GM18858 (cell line): ENCODE results near the gene CREBBP.

Source experiments
- ATAC-seq: cut with Tn5 transposase; IDR thresholded peaks from one replicate; pipeline ENCODE4 v1.9.1; 2021; ENCODE audit not compliant: unreplicated experiment

The CREBBP gene

DNA sequence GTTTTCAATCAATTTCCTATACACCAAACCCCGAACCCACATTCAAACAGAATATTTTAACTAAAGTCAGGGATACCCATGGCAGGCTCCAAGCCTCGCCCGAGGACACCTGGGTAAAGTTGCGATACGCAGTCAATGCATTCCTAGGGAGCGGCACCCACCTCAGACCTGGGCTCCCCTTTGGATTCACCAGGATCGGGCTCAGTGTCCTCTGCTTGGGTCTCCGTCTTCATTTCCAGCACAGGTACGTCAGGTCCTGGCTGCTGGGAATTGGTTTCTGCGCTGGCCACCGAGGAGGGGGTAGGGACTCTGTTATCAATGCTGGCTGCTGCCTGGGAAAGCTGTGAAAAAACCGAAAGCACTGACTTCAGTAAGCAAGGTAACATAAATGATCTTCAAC, 111.5 kb downstream of the CREBBP start:
- no peak for ATAC-seq

DNA sequence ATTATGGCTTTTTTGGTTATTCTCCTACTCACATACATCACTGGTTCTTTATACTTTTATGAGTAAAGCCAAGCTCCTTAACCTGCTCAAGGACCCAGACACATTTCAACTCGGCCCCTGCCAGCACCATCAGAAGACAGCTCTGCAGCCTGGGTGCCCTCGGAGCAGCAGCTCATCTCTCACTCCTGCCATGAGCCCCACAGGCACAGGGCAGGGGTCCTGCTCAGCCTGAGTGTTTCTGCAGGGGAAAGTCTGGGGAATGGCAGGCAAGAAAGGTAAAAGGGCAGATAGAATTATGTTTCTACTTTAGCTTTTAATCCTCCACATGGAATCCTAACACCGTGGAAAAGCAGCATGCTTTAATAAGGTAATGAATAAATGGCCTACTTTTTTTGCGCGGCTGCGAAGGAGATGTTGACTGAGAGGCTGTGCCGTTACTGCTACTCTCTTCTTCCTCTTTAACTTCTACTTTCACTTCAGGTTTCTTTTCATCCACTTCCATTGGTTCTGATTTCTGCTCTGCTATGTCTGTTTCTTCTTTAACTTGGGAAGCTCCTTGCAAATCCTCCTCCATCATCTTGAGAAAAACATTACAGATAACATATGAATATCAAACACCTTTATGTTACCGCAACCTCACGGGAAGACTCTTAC, 113.1 kb downstream of the CREBBP start:
- no peak for ATAC-seq

DNA sequence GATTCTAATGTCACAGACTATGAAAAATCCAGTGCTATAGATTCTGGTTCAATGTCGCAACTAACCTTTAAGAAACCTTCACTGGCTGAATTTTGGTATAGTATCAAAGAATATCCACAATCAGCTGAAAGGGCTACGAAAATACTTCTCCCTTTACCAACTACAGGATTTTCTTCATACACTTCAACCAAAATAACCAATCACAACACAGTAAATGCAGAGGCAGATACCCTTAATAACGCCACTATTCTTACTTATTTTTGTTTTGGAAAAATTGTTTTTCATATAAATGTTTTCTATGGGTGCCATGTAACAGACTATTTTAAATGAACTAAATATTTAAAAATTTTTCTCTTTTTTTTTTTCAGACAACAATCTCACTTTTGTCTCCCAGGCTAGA, 114.3 kb downstream of the CREBBP start:
- no peak for ATAC-seq

DNA sequence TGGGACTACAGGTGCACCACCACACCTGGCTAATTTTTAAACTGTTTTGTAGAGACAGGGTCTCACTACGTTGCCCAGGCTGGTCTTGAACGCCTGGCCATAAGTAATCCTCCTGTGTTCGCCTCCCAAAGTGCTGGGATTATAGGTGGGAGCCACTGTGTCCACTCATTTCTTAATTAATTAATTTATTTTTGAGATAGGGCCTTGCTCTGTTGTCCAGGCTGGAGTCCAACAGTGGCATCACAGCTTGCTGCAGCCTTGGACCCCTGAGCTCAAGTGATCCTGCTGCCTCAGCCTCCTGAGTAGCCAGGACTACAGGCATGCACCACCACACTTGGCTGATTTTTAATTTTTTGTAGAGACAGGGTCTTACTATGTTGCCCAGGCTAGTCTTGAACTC, 116.1 kb downstream of the CREBBP start:
- ATAC-seq = no peak

DNA sequence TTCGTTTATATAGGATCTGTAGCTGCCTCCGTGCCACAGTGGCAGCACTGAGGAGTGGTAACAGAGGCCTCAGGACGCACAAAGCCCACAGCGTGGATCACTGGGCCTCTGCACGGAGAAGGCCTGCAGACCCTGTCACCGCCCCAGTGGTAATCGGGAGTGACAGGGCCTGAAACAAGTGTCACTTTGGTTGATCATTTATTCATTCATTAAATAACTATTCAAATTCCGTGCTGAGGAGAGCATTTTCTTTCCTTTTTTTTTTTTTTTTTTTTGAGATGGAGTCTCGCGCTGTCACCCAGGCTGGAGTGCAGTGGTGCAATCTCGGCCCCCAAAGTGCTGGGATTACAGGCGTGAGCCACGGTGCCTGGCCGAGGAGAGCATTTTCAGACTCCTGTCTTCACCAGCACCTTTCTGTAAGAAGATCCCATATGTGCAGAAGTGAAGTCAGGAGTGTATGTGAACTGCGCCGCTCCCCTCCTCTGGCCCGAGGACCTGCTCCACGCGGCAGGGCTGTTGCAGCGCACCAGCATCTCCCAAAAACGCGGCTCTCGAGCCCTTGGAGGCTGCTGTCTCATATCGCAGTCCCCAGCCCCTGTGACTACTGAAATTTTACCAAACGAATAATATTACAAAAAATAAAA, 118.3 kb downstream of the CREBBP start:
- ATAC-seq = no peak

DNA sequence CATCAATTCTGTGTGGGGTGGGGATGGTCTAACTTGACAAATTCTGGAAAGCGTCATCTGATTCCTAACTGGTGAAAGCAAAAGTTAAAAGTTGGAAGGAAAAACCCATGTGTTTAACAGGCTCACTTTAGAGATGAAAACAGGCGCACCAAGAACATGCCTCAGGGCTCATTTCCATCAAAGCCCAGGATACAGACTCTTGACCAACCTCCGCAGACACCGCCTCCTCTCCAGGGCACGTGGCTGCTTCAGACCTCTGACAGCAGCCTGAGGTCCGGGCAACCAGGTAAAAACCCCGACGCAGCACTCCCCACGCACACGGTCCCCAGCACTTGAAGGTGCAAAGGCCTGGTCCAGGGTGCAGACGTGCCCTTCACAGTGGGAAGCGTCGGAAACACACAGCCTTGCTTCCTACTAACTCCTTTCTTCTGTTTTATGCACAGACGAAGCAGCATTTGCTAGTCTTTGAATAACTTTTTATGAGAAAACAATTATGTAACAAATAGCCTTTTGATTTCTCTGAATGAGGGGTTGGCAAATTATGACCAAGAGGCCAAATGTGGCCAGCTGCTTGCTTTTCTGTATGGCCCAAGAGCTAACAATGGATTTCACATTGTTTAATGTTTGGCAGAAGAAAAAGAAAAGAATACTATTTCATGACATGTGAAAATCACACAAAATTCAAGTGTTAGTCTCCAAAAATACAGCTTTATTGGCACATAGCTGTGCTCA, 119.0 kb downstream of the CREBBP start:
- no peak for ATAC-seq

DNA sequence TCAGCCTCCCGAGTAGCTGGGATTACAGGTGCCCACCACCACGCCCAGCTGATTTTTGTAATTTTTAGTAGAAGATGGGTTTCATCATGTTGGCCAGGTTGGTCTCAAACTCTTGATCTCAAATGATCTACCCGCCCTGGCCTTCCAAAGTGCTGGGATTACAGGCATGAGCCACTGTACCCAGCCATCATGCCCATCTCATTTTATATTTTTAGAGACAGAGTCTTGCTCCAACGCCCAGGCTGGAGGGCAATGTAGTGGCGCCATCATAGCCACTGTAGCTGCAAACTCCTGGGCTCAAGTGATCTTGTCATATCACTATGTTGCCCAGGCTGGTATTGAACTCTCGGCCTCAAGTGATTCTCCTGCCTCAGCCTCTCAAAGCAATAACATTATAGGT, 120.0 kb downstream of the CREBBP start:
- ATAC-seq = no peak

DNA sequence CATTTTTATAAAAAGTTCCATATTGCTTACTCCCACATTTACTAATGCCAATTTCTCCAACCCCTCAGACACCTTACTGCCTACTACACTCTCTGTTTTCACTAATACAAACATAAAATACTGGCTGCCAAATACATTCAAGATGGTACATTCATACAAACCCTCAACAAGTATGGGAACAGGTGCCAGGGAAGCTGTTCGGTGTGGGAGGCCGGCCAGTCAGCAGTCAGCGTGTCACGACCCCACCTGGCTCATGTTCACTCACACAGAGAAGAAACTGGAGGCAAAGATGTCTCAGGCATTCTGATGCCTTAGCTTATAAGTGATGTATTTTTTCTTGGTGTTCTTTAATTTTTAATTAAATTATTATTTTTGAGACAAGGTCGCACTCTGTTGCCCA, 120.8 kb downstream of the CREBBP start:
- ATAC-seq = no peak

DNA sequence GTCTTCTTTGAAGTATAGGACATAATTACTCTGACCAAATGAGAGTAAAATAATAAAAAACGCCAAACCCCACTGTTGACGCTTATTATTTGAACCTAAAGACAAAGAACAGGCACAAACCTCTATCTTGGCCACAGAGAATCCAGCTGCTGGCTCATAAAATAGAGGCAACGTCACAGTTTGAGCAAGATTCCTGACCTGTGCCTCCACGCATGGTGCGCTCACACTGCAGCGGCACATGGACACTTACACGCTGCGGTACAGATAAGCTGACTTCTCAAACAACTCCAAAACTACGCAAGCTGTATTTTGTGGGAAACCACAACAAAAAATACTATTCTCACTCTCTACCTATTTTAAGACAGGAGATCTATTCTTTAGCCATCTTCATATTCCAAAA, 124.4 kb downstream of the CREBBP start:
- ATAC-seq = no peak

DNA sequence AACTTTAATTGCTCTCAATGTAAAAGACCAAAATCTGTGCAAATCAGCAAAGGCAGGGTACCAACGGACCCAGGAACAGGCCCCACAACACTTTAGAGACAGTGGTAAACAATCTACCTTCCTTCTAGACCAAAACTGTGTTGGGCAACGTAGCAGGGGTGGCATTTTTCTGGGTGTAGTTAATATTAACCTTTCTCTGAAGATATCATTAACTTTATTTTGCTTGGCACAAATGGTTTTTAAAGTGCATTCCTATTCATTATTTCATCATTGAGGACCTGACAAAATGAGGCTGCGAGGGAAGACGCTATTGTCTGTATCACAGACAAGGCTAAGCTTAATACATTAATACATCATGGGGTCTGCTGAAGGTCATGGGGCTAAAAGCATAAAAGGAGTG, 125.3 kb downstream of the CREBBP start:
- ATAC-seq = no peak

DNA sequence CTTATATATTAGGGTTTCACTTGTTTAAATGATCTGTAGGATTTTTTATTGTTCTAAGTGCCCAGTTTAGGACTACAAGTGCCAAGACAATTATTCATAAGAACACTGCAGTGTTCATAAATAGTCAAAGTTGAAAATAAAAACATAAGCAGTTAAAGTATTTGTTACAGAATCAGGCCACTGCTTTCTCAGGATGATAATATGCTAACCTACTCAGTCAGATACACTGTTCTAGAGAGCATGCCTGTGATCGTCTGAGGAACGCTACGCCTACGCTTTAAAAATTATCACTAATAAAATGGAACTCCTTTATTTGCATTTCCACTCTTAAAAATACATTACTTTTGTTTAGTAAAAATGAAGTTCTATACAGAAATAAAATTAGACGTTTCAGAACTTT, 125.7 kb downstream of the CREBBP start:
- no peak for ATAC-seq

DNA sequence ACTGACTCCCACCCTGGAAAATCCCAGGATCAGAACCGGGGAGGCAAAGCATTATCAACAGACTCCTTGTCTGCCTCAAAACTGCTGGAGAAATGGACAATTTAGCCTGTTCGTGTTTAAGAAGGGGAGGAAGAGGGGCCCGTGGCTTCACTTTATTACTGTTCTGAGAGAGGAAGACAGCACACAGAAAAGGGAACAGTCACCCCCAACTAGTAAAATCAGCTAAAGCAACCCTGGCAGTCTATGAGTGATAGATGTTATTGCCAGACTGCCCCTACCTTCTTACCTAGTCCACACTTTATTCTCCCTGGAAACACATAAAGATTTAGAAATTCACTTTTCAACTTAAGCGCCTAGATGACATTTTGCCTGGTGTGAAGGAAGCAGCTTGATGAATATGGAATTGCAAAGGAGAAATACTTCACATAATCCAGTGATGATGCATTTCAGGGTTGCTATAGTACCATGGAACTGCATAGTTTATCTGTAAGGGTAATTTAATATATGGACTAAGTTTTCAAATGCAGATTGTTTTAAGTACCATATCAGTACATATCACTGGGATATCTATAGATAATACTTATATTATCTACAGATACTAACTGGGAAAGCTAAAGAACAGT, 126.3 kb downstream of the CREBBP start:
- no peak for ATAC-seq

DNA sequence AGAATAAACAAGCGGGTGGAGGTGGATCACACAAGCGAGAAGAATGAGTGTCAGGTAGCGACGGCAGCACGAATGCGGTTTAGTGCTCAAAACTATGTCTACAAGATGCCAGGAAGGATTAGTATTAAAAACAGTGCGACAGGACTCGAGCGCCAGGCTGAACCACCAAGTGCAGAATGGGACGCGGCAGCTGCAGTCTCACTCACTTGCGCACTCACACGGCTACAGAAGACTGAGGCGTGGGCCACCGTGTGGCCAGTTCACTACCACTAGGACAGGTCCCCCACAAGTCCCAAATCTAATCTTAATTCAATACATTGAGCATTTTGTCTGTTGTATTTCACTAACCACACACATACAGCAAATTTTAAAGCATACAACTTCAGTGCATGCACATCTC, 127.5 kb downstream of the CREBBP start:
- no peak for ATAC-seq

DNA sequence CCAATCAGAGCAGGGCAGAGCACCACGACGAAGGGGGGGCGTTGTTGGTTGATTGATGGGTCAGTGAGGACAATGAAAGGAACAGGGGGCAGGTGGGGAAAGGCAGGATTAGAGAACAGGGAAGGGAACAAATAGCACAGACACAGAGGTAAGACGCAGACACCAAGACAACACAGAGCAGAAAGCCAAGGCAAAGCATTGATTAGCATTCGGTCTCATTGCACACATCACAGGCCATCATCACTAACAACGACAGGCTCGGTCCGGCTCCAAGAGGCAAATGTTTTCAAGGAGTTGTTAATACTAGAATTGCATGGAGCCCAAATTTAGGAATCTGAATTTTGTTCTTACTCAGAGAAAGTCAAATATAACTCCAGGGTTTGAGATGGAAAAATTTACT, 128.6 kb downstream of the CREBBP start:
- ATAC-seq = no peak

DNA sequence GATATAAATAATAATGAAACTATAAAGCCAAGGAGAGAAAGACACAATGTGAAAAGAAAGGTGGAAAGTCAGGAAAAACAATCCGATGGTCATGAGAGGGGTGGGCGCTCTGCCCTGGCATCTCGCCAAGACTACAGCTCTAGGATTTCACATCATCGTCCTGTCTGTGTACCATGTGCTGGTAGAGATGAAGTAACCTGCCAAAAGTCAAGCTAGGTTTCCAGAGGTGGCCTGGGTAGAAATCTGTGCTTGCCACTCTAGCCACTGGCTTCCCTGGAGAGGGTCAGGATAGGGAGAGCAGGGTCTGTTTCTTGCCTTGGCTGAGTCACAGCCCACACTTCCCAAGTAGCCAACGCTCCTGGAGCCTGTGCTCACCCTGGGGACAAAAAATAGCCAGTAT, 132.2 kb downstream of the CREBBP start:
- no peak for ATAC-seq

DNA sequence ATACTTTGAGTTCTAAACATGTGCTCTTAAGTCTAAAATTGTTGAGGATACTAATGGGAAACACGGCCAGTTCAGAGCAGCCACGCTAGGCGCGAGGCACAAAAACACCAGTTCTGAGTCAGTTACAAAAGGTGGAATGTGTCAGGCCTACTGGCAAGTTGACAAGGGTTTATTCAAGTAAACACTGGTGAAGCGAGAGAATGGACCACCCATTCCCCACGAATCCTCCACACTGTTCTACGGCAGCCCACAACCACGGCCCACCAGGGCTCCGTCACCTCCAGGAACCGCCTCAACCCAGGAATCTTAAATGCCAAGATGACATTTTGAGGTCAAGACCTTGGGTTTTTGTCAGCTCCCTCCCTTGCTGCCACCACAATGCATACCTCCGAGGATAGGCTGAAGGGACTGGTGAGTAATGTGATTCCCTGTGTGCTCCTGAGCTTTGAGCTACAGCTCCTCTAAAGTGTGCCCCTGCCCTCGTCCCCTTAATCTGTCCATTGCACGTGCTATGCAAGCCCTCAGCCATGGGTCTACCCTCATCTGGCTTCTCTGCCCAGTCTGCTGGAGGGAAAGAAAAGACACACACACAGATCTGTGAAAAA, 134.7 kb downstream of the CREBBP start:
- no peak for ATAC-seq

DNA sequence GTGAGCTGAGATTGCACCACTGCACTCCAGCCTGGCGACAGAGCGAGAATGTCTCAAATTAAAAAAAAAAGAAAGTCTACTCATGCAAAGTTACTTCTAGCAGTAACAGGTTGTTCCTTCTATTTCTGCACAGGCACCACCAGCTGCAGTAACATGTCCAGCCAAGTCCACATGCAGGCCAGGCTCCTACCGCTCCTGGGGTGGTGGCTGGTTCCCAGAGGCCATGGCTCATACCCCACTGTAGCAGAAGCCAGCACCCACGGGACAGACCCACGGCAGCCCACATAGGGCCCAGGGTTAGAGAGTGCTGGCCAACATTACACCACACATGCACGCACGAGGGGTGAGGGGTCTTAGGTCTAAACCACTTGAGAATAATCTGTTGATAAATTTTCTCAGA, 136.5 kb downstream of the CREBBP start:
- ATAC-seq = no peak

DNA sequence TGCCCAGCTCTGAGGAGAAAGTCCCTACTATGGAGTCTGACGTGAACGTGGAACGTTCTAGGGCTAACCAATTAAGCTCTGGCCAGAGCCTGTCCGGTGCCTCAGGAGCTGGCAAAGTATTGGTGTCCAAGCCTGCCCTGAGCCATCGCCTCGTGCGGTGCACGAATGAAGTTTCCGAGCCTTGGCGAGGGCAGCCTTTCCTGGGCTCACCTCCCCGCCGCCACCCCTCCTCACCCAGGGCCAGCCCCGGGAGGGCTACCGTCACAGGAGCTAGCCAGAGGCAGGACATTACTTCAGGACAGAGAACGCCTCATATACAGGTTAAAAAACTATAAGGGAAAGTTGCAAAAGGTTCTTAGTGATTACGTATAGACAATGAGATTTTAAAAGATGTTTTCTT, 139.6 kb downstream of the CREBBP start:
- no peak for ATAC-seq

DNA sequence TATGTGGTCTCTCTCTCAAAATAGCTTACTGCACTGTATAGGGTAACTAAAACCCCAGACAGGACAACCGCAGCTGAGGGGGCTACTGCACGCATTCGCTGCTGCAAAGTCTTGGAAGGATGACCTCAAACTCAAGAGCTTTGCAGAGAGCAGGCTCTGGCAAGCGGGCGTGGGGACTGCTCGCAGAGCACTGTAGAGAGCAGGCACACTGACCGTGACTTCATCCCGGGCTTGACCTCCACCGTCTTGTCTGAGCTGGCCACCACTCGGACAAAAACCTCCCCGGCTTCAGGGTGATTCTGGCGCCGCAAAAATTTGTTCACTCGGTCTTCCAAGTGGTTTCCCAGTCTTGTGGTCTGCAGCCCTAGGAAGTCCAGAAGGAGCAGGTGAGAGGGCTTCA, 140.3 kb downstream of the CREBBP start:
- ATAC-seq = no peak

DNA sequence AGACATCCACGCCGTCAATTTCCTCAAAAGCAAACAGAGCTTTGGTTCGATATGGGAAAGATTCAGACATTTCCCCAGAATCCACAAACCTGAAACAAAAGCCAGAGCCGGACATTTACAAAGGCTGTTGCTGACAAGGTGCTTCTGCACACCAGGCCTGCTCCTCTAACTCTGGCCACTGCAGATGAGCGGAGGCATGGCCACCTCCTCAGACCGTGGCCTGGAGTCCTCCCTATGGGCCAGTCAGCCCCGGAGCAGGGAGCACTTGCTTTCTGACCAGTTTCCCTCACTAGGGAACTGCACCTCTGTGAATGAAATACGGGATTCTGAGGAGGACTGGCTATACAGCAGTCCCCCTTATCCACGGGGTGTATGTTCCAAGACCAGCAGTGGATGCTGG, 140.9 kb downstream of the CREBBP start:
- no peak for ATAC-seq

DNA sequence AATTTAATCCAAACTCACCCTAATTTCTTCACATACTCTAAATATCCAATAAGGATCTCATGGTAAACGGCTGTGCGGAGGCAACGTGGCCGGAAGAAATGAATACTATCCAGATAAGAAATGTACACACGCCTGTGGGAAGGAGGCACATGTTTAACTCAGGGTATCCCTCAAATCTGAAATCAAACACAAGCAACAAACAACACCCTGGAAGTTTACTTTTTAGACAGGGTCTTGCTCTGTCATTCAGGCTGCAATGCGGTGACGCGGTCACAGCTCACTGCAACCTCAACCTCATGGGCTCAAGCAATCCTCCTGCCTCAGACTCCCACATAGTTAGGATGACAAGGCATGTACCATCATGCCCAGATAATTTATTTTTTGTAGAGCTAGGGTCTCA, 142.0 kb downstream of the CREBBP start:
- ATAC-seq = no peak

DNA sequence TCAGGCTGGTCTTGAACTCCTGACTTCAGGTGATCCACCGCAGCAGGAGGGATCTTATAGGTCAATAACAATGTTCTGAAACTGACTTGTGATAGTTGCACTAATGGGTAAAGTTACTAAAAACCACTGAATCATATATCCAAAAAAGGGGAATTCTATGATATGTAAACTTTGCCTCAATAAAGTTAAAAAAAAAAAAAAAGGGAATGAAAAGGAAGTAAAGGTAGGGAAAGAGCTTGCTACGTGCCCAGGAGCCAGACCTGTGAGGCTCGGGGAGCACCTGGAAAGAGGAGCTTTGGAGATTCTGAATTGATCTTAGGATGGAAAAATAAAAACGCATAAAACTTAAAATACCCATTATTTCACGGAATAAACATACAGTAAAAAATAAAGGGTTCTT, 142.4 kb downstream of the CREBBP start:
- ATAC-seq = no peak
